ENCODE results near the gene CRTAP.
"Not testable (repeated sequence)": the region's sequence is repeated elsewhere in the genome, so short reads cannot be mapped to it uniquely, and the experiment has no call there.

The CRTAP gene

DNA sequence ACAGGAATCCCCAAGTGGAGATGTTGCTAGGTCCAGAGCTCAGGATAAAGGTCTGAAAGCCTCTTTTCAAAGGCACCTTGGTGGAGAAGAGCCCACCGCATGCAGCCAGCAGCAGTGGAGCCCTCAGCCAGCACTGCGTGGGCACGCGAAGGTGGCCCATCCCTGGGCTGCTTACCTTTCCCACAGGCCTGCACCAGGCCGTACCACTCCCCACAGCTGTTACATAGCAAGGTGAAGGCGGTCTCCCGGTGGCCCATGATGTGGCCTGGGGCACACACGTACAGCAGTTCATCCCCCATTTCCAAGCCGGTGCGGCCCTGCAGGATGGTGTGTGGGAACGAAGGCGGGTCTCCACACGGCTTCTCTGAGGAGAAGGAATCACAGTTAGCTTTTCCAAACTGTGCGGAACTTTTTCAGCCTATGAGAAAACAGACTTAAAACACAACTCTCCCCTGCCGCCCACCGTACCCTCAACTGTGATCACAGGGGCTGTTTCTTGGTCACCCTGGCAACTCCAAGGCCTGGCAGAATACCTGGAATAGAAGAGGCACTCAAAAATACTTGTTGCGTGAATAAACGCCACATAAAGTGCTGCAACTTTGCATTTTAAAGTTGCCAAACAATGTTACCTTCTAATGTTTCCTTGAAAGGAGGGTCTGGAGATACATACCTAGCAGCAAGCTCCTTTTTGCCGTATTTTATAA, 61.0 kb downstream of the CRTAP start:
- DNase-seq = no peak

- DNase-seq = no peak
Measured at GRCh38 chr3:33179132-33179531, 65.3 kb downstream of the CRTAP start.

DNA sequence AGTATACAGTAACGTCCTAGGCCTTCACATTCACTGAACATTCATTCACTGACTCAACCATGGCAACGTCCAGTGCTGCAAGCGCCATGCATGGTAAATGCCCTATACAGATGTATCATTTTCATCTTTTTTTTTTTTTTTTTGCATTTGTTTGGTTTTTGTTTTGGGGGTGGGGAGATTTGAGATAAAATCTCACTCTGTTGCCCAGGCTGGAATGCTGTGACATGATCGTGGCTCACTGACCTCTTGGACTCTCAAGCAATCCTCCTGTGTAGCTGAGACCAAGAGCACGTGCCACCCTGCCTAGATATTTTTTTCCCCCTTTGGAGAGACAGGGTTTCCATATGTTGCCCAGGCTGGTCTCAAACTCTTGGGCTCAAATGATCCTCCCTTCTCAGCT, 67.4 kb downstream of the CRTAP start:
- no peak for DNase-seq

DNA sequence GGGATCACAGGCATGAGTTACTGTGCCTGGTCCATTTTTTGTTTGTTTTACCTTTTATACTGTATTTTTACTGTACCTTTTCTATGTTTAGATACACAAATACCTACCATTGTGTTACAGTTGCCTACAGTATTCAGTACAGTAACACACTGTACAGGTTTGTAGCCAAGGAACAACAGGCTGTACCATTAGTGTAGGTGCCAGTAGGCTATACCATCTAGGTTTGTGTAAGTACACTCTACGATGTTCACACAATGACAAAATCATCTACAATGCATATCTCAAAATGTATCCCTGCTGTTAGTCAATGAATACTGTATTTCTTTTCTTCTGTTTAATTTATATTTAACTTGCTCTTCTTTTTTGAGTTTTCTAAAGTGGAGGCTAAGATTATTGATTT, 67.8 kb downstream of the CRTAP start:
- not testable (repeated sequence) for DNase-seq

GRCh38 chr3:33184863-33185262, 71.0 kb downstream of the CRTAP start:
- no peak for DNase-seq

DNA sequence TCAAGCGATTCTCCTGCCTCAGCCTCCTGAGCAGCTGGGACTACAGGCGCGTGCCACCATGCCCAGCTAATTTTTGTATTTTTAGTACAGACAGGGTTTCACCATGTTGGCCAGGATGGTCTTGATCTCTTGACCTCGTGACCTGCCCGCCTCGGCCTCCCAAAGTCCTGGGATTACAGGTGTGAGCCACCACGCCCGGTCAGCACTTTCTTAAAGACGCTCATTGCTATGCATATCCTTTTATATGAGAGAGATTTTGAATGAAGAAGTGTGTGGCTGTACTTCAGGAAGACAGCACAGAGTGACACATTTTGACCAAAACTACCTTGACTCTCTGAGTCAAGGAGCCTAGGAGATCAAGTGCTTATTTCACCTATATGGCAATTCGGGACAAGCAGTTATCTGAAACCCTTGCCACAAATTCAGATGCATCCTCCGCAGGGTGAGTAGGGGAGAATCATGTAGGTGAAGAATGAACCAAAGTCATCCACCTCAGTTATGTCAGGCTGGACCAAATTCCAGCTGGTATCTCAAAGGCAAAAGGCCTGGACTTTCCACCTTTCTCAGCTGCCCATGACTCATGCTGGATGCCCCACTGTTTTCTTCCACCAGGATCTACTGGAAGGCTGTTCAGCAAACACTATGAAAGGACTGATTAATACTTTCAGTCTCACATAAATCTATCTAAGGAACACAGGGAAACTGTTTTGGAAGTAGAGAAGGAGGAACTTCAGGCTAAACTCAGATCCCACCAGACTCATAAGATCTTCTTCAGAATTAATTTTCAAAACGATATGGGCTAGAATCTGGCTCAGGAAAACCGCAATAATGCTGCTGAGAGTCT, 72.9 kb downstream of the CRTAP start:
- DNase-seq = no peak

DNA sequence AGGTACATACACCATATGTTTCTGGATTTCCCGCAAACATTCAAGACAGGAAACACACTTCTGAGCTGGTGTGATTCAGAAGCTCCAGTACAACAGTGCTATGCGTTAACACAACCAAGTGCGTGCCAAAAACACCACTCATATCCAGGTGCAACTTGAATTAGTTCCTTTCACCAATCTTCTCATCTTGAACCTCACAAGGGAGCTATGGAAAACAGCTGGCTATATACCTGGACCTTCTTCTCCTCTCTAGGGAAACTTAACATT, 73.5 kb downstream of the CRTAP start:
- no peak for DNase-seq

GRCh38 chr3:33194303-33194702, 80.5 kb downstream of the CRTAP start:
- DNase-seq = no peak

DNA sequence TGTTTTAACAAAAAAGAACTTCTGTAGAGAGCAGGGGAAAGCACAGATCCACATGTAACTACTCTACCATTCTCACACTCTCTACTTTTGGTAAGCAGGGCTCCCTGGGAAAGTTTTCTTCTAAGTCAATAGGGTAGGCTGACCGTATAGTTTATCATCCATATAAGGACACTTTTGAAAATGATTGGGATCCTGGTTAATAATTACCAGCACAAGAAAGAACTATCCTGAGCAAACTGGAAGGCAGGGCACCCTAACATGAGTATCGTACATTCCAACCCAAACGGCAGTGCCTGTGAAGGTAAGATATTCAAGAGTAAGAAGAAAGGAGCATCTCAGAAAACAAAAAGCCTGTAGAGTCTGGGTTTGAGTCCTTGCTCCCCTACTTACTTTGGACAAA, 82.7 kb downstream of the CRTAP start:
- no peak for DNase-seq

Data from right kidney (tissue), 1 donor.